GM15510 (cell line): Measurements from ENCODE around the gene RNF20.

Source experiments
- POLR2A ChIP-seq: IDR thresholded peaks from 3 replicates; pipeline ENCODE4 v1.6.1; 2011; ENCODE audit warnings: borderline replicate concordance; ENCODE audit not compliant: insufficient read length; ENCODE audit errors: extremely low read depth

RNF20 gene

DNA sequence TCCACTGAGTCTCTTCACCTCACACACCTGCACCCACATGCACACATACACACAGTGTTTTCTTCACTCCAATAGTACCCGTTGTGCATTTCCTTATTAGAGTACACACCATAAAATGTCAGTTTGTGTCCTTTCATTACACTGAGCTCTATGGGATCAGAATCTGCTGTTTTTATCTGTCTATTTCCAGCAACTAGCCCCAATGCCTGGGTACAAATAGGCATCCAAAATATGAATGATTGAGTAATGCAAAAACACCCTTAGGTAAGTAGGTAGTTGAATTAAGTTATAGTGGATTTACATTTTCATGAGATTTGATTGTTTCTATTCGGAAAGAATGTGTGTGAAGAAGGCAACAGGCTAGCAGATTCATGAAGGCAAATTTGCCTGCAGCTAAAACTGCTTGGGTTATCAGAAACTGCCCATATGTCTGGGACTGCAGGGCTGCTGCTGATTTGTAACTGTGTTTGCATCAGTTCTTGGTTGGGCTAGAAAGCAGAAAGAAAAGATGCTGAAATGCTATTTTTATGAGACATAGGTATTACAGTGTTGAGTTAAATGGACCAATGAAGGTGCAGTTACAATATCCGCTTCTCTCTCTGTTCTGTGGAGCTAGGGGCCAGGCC, 34.2 kb downstream of the RNF20 start:
- no peak for TF ChIP-seq POLR2A

- TF ChIP-seq POLR2A = no peak
Measured at GRCh38 chr9:101569741-101570501, 36.3 kb downstream of the RNF20 start.

DNA sequence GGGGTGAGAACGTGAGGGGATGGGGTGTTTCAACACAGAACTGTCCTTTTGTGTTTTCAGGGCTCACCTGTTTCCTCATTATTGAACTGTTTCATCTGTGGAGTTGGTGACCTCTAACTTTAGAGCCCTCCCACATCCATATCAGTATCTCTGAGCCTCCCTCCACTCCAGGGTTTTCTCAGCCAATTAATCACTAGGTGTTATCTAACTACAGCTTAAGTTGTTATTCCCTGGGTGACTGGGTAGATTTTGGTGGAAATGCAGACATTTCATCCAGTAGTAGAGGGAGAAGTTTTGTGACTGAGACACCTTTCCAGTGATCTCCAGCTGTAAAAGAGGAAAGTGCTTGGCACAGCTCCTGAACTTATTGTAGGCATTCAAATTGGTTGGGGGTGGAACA, 37.5 kb downstream of the RNF20 start:
- TF ChIP-seq POLR2A = no peak

DNA sequence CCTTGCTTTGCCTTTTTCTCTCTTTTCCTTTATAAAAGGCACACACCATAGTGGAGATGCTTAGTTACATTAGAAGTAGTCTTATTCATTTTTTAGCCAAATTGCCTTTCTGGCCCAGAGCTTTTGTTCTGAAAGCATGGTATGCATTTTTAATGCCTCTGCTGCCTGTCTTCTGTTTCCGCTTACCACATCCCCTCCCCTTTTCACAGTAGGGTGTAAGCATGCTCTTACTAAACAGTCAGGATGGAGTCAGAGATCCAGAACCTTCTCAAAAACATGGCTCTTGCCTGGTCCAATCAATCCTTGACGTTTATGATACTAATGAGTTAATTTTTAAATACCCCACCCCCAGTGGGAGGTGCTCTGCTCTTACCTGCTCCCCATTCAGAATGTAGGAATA, 38.7 kb downstream of the RNF20 start:
- TF ChIP-seq POLR2A = no peak

- no peak for TF ChIP-seq POLR2A
Measured at GRCh38 chr9:101574731-101575333, 41.2 kb downstream of the RNF20 start.

DNA sequence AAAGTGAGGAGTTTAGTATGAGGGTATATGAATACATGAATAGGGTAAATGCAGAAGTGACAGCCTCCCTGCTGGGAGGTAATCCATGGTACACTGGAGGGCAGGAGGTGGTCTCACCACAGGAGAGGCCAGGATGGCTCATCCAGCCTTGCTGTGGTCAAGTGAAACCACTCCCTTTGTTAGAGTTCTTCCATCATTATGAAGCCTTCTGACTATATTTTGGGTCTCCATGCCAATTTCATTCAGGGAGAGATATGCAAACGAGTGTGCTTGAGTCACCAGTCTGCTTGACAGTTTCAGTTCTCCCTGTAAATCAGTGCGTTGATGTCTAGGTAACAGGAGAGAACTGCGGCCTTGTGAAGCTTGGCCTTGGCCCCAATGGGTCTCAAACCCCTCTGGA, 44.7 kb downstream of the RNF20 start:
- TF ChIP-seq POLR2A = no peak

DNA sequence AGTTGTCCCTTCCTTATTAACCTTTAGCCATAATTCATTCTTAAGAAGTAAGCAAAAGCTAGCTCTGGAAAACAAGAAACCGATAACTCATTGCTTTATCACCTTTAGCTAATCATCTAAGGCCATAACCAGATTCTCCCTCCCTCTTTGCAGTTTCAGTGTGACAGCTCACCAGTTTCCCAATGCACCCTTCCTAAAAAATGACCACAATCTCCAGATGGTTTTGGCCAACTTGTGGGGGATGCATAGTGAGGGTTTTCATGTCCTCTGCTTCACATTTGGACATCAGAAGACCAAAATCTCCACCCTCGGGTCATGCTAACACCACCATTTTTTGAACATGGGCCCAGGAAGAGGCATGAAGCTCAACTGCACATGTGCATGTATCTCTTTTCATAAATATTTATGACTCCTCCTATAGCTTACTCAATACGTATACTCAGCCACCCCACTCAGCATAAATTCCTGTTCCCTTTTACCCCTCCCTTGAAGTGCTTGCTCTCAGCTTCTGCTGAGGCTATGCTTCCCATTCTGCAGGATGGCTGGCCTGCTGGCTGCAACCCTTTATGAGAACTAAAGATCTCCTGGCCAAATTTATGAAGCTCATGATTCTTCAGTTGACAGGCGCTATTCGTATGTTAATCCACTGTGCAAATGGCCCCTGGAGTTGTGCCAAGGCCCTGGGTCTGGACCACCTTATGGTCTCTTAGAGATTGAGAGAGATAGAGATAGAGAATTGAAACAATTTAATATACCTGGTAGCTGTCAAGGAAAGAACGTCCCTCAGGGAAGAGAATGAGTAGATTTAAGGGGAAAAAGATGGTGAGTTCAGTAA, 46.3 kb downstream of the RNF20 start:
- no peak for TF ChIP-seq POLR2A

DNA sequence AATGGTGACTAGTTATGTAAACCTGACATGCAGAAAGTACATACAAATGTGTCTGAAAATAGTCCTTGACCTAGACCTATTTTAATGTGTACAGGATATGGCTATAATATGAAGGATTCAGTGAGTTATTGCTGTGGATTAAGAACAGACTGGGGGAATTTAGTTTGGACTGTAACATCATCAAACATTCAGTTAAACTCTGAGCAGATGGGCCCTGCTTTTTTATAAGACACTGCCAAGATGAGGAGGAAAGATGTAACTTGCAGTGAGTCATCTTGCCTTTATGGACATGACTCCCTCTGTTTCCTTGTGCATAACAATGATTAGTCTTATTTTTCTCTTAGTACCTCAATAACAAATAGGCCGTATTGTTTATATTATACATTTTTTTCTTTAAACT, 48.9 kb downstream of the RNF20 start:
- TF ChIP-seq POLR2A = no peak

DNA sequence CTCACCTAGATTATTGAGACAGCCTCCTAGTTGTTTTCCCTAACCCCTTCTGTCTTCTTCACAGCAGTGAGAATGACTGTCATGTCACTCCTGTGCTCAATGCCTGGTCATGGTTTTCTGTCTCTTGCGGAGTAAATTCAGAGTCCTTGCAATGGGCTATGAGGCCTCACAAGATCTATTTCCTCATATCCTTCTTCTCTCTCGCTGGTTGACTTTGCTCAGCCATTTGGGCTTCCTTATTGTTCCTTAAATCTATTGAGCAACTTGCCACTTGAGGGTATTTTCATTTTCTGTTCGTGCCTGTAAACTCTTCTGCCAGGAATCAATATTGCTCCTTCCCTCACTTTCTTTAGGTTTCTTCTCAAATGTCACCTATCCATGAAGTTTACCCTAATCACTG, 52.1 kb downstream of the RNF20 start:
- TF ChIP-seq POLR2A = no peak

DNA sequence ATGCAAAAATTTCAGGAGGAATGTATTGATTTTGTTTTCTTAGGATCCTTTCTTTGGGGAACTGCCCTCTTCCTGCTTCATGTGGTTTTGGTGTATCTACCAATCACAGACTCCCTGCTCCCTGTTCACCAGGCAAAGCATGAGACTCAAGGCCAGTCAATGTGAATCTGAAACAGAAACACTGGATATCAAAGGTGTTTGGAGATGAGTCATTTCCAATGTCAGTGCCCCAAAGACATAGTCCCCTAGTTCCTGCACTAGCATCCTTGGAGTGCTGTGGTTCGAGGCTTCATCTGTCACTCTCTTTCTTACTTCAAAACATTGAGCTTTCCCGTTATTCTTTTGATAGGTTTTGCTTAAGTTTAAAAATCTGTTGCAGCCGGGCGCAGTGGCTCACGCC, 53.0 kb downstream of the RNF20 start:
- TF ChIP-seq POLR2A = no peak

- no peak for TF ChIP-seq POLR2A
Measured at GRCh38 chr9:101587332-101588043, 53.8 kb downstream of the RNF20 start.

- TF ChIP-seq POLR2A = no peak
Measured at GRCh38 chr9:101590901-101591300, 57.2 kb downstream of the RNF20 start.

- TF ChIP-seq POLR2A = no peak
Measured at GRCh38 chr9:101591787-101592446, 58.3 kb downstream of the RNF20 start.

DNA sequence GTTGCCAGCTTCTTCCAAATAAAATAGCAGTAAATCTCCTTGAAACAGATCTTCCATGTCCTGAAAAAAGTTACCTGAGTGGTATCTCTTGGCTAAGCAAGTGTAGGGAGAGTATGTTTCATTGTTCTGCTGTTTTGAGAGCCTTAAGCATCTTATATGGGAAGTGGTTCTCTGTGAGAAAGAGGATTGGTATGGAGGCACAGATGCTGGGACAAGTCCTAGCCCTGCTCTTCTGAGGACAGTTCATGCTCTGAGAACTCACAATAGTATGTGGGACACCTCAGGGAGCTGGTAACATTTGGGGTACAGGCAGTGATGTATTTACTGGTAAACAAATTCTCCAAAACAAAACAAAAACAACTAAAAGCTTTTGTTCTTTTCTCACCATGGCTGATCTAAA, 59.1 kb downstream of the RNF20 start:
- TF ChIP-seq POLR2A = no peak
